BE2C (cell line): ENCODE measurements around the gene SETD4.

Experiments
- DNase-seq: peaks from one replicate; pipeline ENCODE4 v3.0.0-alpha.2; 2020
- H3K27me3 ChIP-seq: fragments of 250-450 bp; sonication (Bioruptor Pico); 2 replicates; pipeline ENCODE4 v1.5.1; 2020; ENCODE audit warnings: mild to moderate bottlenecking
- H3K36me3 ChIP-seq: fragments of 250-450 bp; sonication (Bioruptor Pico); 2 replicates; pipeline ENCODE4 v1.5.1; 2020; ENCODE audit warnings: mild to moderate bottlenecking
- H3K4me1 ChIP-seq: fragments of 250-450 bp; sonication (Bioruptor Pico); 2 replicates; pipeline ENCODE4 v1.5.1; 2020
- H3K4me3 ChIP-seq: 2 replicates; pipeline ENCODE4 v1.5.1; 2011; ENCODE audit warnings: low read depth, low read length
- H3K9me3 ChIP-seq: fragments of 250-450 bp; sonication (Bioruptor Pico); 2 replicates; pipeline ENCODE4 v1.5.1; 2020
- CTCF ChIP-seq: IDR thresholded peaks from 2 replicates; pipeline ENCODE4 v1.5.1; 2012; ENCODE audit warnings: mild to moderate bottlenecking, low read depth, low read length

Gene SETD4

GRCh38 chr21:36065497-36066036 is 5.2 kb upstream of the SETD4 start:
- no peak for TF ChIP-seq CTCF
- Histone ChIP-seq H3K36me3 (no peaks in the 10 kb centered on the region), H3K27me3 (no peaks in the 10 kb centered on the region), H3K9me3 (no peaks in the 10 kb centered on the region), H3K4me3 (no peak overlapping the region), H3K4me1 (no peaks in the 10 kb centered on the region)
- DNase-seq = no peak

GRCh38 chr21:36064085-36064460 is 3.7 kb upstream of the SETD4 start:
- H3K4me3 ChIP-seq = no peak overlapping the region
- no peak for TF ChIP-seq CTCF

GRCh38 chr21:36063375-36064084 is 3.2 kb upstream of the SETD4 start:
- no peaks in the 10 kb centered on the region for H3K4me1 ChIP-seq
- no peak for DNase-seq
- H3K4me3 ChIP-seq = no peak overlapping the region

More at GRCh38 chr21:36064085-36064460, 3.7 kb upstream of the SETD4 start:
- Histone ChIP-seq H3K27me3 (no peaks in the 10 kb centered on the region), H3K9me3 (no peaks in the 10 kb centered on the region), H3K4me1 (no peaks in the 10 kb centered on the region), H3K36me3 (no peaks in the 10 kb centered on the region)
- no peak for DNase-seq

GRCh38 chr21:36061445-36061844 is 1.1 kb upstream of the SETD4 start:
- Histone ChIP-seq H3K4me3 (no peak overlapping the region), H3K4me1 (no peaks in the 10 kb centered on the region), H3K36me3 (peaks cover 19% of the 10 kb centered on the region), H3K9me3 (no peaks in the 10 kb centered on the region), H3K27me3 (no peaks in the 10 kb centered on the region)
- TF ChIP-seq CTCF = no peak
- no peak for DNase-seq

More at GRCh38 chr21:36063375-36064084, 3.2 kb upstream of the SETD4 start:
- Histone ChIP-seq H3K9me3 (no peaks in the 10 kb centered on the region), H3K27me3 (no peaks in the 10 kb centered on the region), H3K36me3 (peaks cover 2% of the 10 kb centered on the region; the same call in 1 of the 2 replicates)
- TF ChIP-seq CTCF = no peak

GRCh38 chr21:36059823-36060158 is 535 bp downstream of the SETD4 start:
- Histone ChIP-seq H3K36me3 (peaks cover 35% of the 10 kb centered on the region), H3K9me3 (no peaks in the 10 kb centered on the region), H3K4me3 (peak overlapping the region; percentile 93), H3K4me1 (no peaks in the 10 kb centered on the region), H3K27me3 (no peaks in the 10 kb centered on the region)
- DNase-seq = peak; percentile 58
- no peak for TF ChIP-seq CTCF

- H3K27me3 ChIP-seq = no peaks in the 10 kb centered on the region
- no peaks in the 10 kb centered on the region for H3K4me1 ChIP-seq
- H3K4me3 ChIP-seq = no peak overlapping the region
- H3K36me3 ChIP-seq = peaks cover 51% of the 10 kb centered on the region
- TF ChIP-seq CTCF = no peak
- H3K9me3 ChIP-seq = no peaks in the 10 kb centered on the region
- no peak for DNase-seq
Measured at GRCh38 chr21:36055551-36055950, 4.8 kb downstream of the SETD4 start.
